ENCODE measurements around the gene TNFRSF13B. TPM values are rescaled to one million over a fixed set of nuclear protein-coding genes. Genes with fewer than 3 reads are reported as not detected.

The TNFRSF13B gene
- total and polyA plus RNA-seq, 2 donors (not counting 1 experiment from before 2014, with no cell fraction given), result not detected

DNA sequence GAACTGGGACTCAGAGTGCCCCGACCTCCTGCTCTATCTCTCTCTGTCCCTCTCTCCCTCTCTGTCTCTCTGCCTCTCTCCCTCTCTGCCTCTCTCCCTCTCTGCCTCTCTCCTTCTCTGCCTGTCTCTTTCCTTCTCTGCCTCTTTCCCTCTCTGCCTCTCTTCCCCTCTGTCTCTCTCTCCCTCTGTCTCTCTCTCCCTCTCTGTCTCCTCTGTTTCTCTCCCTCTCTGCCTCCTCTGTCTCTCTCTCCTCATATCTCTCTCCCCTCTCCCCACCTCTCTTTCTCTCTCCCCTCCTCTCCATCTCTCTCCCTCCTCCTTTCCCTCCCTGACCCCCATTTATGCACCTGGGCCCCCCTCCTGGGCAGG lies 32.7 kb downstream of the TNFRSF13B start:
- Histone ChIP-seq H4K20me1 (ENCODE audit: control insufficient read depth, extremely low read depth, insufficient read depth, low read length) (no peaks in the 10 kb centered on the region), H3K4me2 (ENCODE audit: extremely low read depth, insufficient read depth, low read length) (no peak overlapping the region), H3K9me3 (ENCODE audit: control insufficient read depth, insufficient read depth, low read depth, low read length) (no peaks in the 10 kb centered on the region), H3K9ac (ENCODE audit: insufficient read depth, low read length) (no peak overlapping the region), H2AFZ (ENCODE audit: low read length) (no peak overlapping the region), H3K27ac (ENCODE audit: insufficient read depth, low read length) (no peak overlapping the region), H3K4me1 (ENCODE audit: control insufficient read depth, extremely low read depth, insufficient read depth, low read length) (no peaks in the 10 kb centered on the region), H3K27me3 (ENCODE audit: control insufficient read depth, insufficient read depth, low read length) (peaks cover 6% of the 10 kb centered on the region), H3K4me3 (replicated peaks in 1 of 4; ENCODE audit: control extremely low read depth in 1 of 4, insufficient read depth in 1 of 4, low read depth in 3 of 4, low read length in 4 of 4) (no peak overlapping the region), H3K79me2 (ENCODE audit: control insufficient read depth, insufficient read depth, low read length) (no peaks in the 10 kb centered on the region), H3K36me3 (ENCODE audit: control insufficient read depth, insufficient read depth, low read length) (no peaks in the 10 kb centered on the region)
- TF ChIP-seq EZH2 (IDR thresholded peaks at IDR 0.05; ENCODE audit: low read length, missing control alignments), result no peak
- TF ChIP-seq, protein P1, sequence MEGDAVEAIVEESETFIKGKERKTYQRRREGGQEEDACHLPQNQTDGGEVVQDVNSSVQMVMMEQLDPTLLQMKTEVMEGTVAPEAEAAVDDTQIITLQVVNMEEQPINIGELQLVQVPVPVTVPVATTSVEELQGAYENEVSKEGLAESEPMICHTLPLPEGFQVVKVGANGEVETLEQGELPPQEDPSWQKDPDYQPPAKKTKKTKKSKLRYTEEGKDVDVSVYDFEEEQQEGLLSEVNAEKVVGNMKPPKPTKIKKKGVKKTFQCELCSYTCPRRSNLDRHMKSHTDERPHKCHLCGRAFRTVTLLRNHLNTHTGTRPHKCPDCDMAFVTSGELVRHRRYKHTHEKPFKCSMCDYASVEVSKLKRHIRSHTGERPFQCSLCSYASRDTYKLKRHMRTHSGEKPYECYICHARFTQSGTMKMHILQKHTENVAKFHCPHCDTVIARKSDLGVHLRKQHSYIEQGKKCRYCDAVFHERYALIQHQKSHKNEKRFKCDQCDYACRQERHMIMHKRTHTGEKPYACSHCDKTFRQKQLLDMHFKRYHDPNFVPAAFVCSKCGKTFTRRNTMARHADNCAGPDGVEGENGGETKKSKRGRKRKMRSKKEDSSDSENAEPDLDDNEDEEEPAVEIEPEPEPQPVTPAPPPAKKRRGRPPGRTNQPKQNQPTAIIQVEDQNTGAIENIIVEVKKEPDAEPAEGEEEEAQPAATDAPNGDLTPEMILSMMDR (conservative IDR thresholded peaks at IDR 0.05 in 1 of 2, IDR thresholded peaks at IDR 0.05 in 1 of 2; ENCODE audit: low read depth in 1 of 2, low read length in 2 of 2), result no peak
- DNase-seq (ENCODE audit: low read depth in 2 of 2), result no peak

DNA sequence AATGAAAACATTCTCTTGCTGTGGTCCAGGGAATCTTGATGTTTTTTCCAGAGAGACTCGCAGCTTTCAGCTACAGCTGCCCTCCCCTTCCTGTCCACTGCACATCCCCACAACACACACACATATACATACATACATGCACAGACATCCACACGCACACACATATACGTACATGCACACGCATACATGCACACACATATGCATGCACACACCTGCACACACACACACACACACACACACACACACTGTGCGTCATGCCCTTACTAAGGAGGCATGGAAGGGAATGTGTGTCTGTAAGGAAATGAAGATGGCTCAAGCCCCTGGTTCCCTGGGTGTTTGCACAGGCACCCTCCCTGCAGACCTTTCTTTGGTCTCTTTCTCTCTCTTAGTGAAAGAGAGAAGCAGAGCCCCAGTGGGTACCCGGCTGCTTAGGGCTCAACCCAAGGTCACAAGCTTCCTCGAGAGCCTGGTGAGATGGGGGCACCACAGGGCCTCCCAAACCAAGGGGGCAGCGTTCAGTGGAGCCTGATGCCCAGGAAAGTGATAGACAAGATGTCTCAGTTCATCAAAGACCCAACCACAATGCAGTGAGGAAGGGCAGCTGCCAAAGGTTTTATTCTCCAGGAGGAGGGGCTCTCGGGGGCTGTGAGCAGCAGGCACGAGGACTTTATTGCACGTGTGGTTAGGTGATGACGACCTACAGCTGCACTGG lies 33.3 kb downstream of the TNFRSF13B start:
- Histone ChIP-seq H3K9me3 (ENCODE audit: control insufficient read depth, insufficient read depth, low read depth, low read length) (no peaks in the 10 kb centered on the region), H4K20me1 (ENCODE audit: control insufficient read depth, extremely low read depth, insufficient read depth, low read length) (no peaks in the 10 kb centered on the region), H2AFZ (ENCODE audit: low read length) (no peak overlapping the region), H3K4me1 (ENCODE audit: control insufficient read depth, extremely low read depth, insufficient read depth, low read length) (no peaks in the 10 kb centered on the region), H3K4me2 (ENCODE audit: extremely low read depth, insufficient read depth, low read length) (no peak overlapping the region), H3K9ac (ENCODE audit: insufficient read depth, low read length) (no peak overlapping the region), H3K79me2 (ENCODE audit: control insufficient read depth, insufficient read depth, low read length) (no peaks in the 10 kb centered on the region), H3K27me3 (ENCODE audit: control insufficient read depth, insufficient read depth, low read length) (peaks cover 6% of the 10 kb centered on the region), H3K27ac (ENCODE audit: insufficient read depth, low read length) (no peak overlapping the region), H3K4me3 (replicated peaks in 1 of 4; ENCODE audit: control extremely low read depth in 1 of 4, insufficient read depth in 1 of 4, low read depth in 3 of 4, low read length in 4 of 4) (no peak overlapping the region), H3K36me3 (ENCODE audit: control insufficient read depth, insufficient read depth, low read length) (no peaks in the 10 kb centered on the region)
- TF ChIP-seq, protein P1 (conservative IDR thresholded peaks at IDR 0.05 in 1 of 2, IDR thresholded peaks at IDR 0.05 in 1 of 2; ENCODE audit: low read depth in 1 of 2, low read length in 2 of 2), result no peak
- TF ChIP-seq EZH2 (IDR thresholded peaks at IDR 0.05; ENCODE audit: low read length, missing control alignments), result no peak
- DNase-seq (ENCODE audit: low read depth in 2 of 2), result no peak

DNA sequence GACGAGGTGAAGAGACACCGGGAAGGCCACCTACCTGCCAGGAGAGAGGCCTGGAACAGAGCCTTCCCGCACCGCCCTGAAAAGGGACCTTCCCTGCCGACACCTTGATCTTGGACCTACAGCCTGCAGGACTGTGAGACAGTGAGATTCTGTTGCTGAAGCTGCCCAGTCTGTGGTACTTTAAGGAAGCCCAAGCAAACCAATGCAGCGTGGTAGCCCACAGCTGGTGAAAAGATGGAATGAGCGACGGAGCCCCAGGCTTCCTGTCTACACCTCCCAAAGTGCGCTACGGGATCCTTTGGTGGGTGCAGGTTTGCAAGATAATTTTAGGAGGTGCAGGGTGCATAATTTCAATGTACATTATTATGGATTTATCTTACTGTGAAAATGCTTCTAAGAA lies 33.9 kb downstream of the TNFRSF13B start:
- no peaks in the 10 kb centered on the region for H3K4me1 ChIP-seq (ENCODE audit: control insufficient read depth, extremely low read depth, insufficient read depth, low read length)
- TF ChIP-seq EZH2 (IDR thresholded peaks at IDR 0.05; ENCODE audit: low read length, missing control alignments), result no peak
- TF ChIP-seq, protein P1 (conservative IDR thresholded peaks at IDR 0.05 in 1 of 2, IDR thresholded peaks at IDR 0.05 in 1 of 2; ENCODE audit: low read depth in 1 of 2, low read length in 2 of 2), result no peak

More for the DNA sequence above, 33.9 kb downstream of the TNFRSF13B start:
- Histone ChIP-seq H3K27ac (ENCODE audit: insufficient read depth, low read length) (no peak overlapping the region), H3K4me3 (replicated peaks in 1 of 4; ENCODE audit: control extremely low read depth in 1 of 4, insufficient read depth in 1 of 4, low read depth in 3 of 4, low read length in 4 of 4) (no peak overlapping the region), H3K27me3 (ENCODE audit: control insufficient read depth, insufficient read depth, low read length) (peaks cover 6% of the 10 kb centered on the region), H3K9me3 (ENCODE audit: control insufficient read depth, insufficient read depth, low read depth, low read length) (no peaks in the 10 kb centered on the region), H4K20me1 (ENCODE audit: control insufficient read depth, extremely low read depth, insufficient read depth, low read length) (no peaks in the 10 kb centered on the region), H3K79me2 (ENCODE audit: control insufficient read depth, insufficient read depth, low read length) (no peaks in the 10 kb centered on the region), H3K9ac (ENCODE audit: insufficient read depth, low read length) (no peak overlapping the region), H3K4me2 (ENCODE audit: extremely low read depth, insufficient read depth, low read length) (no peak overlapping the region), H3K36me3 (ENCODE audit: control insufficient read depth, insufficient read depth, low read length) (no peaks in the 10 kb centered on the region), H2AFZ (ENCODE audit: low read length) (no peak overlapping the region)
- no peak for DNase-seq (ENCODE audit: low read depth in 2 of 2)
